COR-L47 (cell line): ENCODE results near the gene ACAD8.

ENCODE experiments used
- DNase-seq: peaks from one replicate; lab custom pipeline; 2025; lab: John Stamatoyannopoulos, UW

ACAD8 gene

GRCh38 chr11:134253188-134253993 lies at the start of gene ACAD8, which contains the start of gene THYN1:
TSS of gene ACAD8 (plus strand) at chr11:134253568. CDS start at chr11:134253601, 33 bp downstream.
TSS of gene THYN1 (minus strand) at chr11:134253352. CDS start at chr11:134252882, 470 bp downstream.
- peak; percentile 97 for DNase-seq

GRCh38 chr11:134205729-134206128 lies 47.6 kb upstream of the ACAD8 start:
- DNase-seq, result no peak

- DNase-seq, result no peak
Measured at GRCh38 chr11:134206185-134206584, 47.2 kb upstream of the ACAD8 start.

GRCh38 chr11:134207538-134208239 lies 45.7 kb upstream of the ACAD8 start:
- peak; percentile 33 for DNase-seq

DNA sequence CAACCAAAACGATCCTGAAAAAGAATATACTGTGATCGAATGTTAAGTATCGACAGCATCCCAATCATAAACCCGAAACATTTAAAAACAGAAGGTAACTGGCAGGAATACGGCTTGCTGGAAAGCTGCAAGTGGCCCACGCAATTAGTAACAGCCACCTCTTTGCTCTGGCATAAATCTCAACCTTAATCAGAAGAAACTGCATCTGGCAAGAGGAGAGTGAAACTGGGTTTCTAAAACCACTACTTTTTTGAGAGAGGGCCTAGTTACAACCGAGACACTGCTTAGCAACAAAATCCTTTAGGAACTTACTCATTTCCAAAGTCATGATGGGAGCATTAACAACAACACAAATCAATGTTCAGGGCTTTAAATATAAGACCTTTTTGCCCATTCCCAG lies 37.5 kb upstream of the ACAD8 start:
- no peak for DNase-seq

GRCh38 chr11:134216816-134217215 lies 36.6 kb upstream of the ACAD8 start:
- no peak for DNase-seq

DNA sequence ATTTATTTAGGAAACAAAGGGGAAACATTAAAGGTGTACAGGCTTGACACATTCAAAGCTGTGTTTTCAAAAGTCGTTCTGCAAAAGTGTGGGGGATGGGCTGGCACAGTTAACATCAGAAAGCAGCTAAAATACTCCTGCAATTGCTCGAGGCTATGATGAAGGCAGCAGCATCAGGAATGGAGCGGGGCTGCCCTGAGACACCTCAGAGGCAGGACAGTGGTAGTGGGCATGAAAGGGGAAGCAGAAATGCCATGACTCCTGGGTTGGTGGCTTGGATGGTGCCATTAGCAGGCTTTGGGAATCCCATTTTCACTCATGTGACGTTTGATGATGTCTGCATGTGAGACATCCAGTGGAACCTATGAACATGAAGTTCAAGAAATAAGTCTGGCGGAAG lies 30.2 kb upstream of the ACAD8 start:
- no peak for DNase-seq

- peak; percentile 97 for DNase-seq
Measured at GRCh38 chr11:134223836-134224709, 29.3 kb upstream of the ACAD8 start, which contains the start of the genes NCAPD3 and VPS26B. TSS of gene NCAPD3 (minus strand) at chr11:134223967. CDS start at chr11:134223926, 41 bp downstream. TSS of gene VPS26B (plus strand) at chr11:134224671. CDS start at chr11:134225123, 452 bp downstream.

- peak; percentile 92 for DNase-seq
Measured at GRCh38 chr11:134224710-134225664, 28.4 kb upstream of the ACAD8 start.

- DNase-seq, result no peak
Measured at GRCh38 chr11:134226806-134227325, 26.5 kb upstream of the ACAD8 start.

DNA sequence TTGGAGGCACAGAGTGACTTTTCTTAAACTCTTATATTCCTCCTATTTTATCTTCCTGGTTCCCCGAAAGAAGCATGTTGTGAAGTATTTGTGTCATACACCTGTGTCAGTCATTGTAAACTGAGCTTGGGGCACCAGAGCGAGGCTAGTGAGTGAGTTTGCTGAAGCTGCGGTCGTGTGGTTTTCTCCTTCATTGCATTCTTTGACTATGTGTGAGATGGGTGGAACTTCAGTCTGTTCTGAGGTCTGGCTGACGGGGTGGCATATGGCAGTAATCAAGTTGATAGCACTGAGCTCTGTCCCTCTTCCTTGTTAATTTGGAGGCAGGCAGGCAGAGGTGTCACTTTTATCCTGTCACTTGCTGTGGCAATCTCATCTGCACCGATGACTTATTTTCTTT lies 24.7 kb upstream of the ACAD8 start:
- no peak for DNase-seq

DNA sequence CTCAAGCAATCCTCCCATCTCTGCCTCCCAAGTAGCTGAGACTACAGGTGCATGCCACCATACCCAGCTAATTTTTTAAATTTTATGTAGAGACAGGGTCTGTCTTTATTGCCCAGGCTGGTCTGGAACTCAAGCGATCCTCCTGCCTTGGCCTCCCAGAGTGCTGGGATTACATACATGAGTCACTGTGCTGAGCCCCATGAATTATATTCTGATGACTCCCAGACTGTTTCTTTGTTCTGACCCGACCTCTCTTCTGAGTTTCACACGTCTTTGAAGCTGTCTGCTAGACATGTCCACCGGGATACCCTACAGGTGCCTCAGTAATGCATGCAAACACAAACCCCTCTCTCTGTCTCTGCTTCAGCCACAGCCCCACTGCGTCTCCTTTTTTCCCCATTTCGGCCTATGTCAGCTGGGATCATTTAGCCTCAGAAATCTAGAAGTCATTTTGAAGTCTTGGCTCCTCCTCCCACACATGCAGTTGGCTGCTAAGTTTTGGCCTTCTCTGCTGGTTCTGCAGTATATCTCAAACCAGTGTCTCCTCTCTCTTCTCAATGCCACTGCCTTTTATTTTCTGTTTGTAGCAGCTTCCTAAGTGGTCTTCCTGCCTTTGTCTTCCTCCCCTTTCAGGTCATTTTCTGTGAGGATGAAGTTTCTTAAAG lies 24.1 kb upstream of the ACAD8 start:
- no peak for DNase-seq

DNA sequence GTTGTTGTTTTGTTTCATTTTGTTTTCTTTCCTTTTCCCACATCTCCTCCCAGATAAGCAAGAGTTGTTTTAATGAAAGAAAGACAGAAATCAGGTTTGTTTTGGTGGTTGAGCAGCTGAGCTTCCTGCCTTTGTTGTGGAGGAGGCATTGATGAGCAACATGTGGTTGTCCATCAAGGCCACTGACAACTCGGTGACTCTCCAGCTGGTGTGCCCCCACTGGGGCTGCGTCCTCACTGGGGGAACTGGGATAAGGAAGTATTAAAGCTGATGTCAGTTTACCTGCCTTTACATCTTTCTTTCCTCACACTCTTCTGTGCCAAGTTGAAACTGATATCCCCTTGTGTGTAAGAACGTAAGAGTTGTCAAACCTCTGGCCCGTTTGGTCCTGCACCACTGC lies 23.0 kb upstream of the ACAD8 start:
- no peak for DNase-seq

GRCh38 chr11:134231958-134232659 lies 21.3 kb upstream of the ACAD8 start:
- DNase-seq, result no peak

DNA sequence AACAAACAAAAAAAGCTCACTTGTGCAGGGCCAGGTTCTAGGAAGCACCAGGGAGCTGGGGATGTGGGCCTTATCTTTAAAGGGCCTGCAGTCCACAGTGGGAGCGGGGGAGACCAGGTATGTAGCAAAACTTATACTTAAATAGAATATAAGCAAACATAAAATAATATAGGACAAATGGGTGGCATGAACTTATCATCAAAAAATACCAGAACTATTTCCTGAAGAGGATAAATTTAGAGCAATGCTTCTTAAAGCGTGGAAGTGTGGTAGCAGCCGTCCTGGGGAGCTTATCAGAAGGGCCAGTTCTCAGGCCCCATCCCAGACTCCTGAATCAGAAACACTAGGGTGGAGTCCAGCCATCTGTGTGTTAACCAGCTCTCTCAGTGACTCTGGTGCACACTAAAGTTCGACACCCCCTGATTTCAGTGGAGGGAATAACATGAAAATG lies 19.6 kb upstream of the ACAD8 start:
- no peak for DNase-seq

- no peak for DNase-seq
Measured at GRCh38 chr11:134235399-134235798, 18.0 kb upstream of the ACAD8 start.

- no peak for DNase-seq
Measured at GRCh38 chr11:134236834-134237556, 16.4 kb upstream of the ACAD8 start.

DNA sequence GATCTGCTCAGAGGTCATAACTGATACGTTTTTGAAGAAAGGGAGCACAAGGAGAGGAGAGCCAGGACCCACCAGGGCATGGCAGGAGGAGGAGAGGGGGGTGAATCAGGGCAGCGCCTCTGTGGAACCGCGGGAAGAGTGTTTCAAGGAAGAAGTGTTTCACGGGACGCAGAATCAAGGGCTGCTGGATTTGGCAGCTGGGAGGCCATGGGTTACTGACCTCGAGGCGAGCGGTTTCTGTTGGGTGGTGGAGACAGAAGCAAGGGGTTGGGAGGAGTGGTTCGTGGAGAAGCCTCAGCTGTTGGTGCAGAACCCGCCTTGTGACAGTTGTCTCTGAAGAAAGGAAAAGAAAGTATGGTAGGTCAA lies 15.8 kb upstream of the ACAD8 start:
- no peak for DNase-seq

- DNase-seq, result no peak
Measured at GRCh38 chr11:134238956-134239355, 14.4 kb upstream of the ACAD8 start.
